Lung (tissue), 12 donors: Measurements from ENCODE around the gene RHOB. TPM values are rescaled to one million over a fixed set of nuclear protein-coding genes. Genes with fewer than 3 reads are reported as not detected.
"Not testable (repeated sequence)": the region's sequence is repeated elsewhere in the genome, so short reads cannot be mapped to it uniquely, and the experiment has no call there.

Experiments
- ATAC-seq: fragments of 200-7000 bp; cut with Tn5 transposase; one replicate; pipeline ENCODE4 v1.9.1; 2020; ENCODE audit warnings: moderate number of reproducible peaks; ENCODE audit not compliant: insufficient read depth, low FRiP score
- DNase-seq, 3 donors: peaks; one replicate each; pipeline ENCODE4 v3.0.0-alpha.2; 2013 to 2017
- H3K27ac ChIP-seq, 2 donors: one replicate each; pipeline ENCODE4 v1.5.1; 2013; ENCODE audit warnings: mild to moderate bottlenecking in 2 of 2, moderate library complexity in 2 of 2, control low read depth in 1 of 2, inconsistent platforms in 1 of 2, low read depth in 1 of 2, low read length in 1 of 2
- H3K27me3 ChIP-seq, 3 donors: one replicate each; pipeline ENCODE4 v1.5.1; 2013; ENCODE audit warnings: low read length in 2 of 3; ENCODE audit not compliant: control insufficient read depth in 3 of 3, insufficient read depth in 3 of 3
- H3K36me3 ChIP-seq, 4 donors: one replicate each; pipeline ENCODE4 v1.5.1; 2013; ENCODE audit warnings: low read length in 4 of 4, mild to moderate bottlenecking in 1 of 4, moderate library complexity in 1 of 4; ENCODE audit not compliant: control insufficient read depth in 4 of 4, insufficient read depth in 4 of 4
- H3K4me1 ChIP-seq, 5 donors: one replicate each; pipeline ENCODE4 v1.5.1; 2013; ENCODE audit warnings: low read length in 5 of 5, mild to moderate bottlenecking in 2 of 5, moderate library complexity in 1 of 5; ENCODE audit not compliant: control insufficient read depth in 5 of 5, insufficient read depth in 5 of 5
- H3K4me3 ChIP-seq: one replicate; pipeline ENCODE4 v1.5.1; 2013; ENCODE audit warnings: mild to moderate bottlenecking, control low read depth, moderate library complexity
- H3K9ac ChIP-seq, 2 donors: one replicate each; pipeline ENCODE4 v1.5.1; 2013; ENCODE audit warnings: low read length in 2 of 2, control low read depth in 1 of 2; ENCODE audit not compliant: insufficient read depth in 1 of 2
- H3K9me3 ChIP-seq, 4 donors: one replicate each; pipeline ENCODE4 v1.5.1; 2013; ENCODE audit warnings: low read length in 3 of 4, mild to moderate bottlenecking in 1 of 4, moderate library complexity in 1 of 4; ENCODE audit not compliant: control insufficient read depth in 4 of 4, insufficient read depth in 3 of 4
- WGBS, 2 donors: extraction: QIAGEN DNeasy Blood & Tissue Kit; methylation state at CpG; one replicate each; pipeline ENCODE4 v1.1.7; 2013; 5-methylcytosine and 5-hydroxymethylcytosine counted together
- polyA plus RNA-seq, 2 donors: library from polyadenylated mRNA; stranded (reverse); fragments of 200-250 nt; gene quantifications; one replicate each; pipeline ENCODE4 v1.2.1, GENCODE V29; 2013
- total RNA-seq, 2 donors: library from RNA; depleted of rRNA in 1 of 2; stranded (reverse); fragments of >200 nt in 1 of 2; gene quantifications; one replicate each; pipeline ENCODE4 v1.2.1, GENCODE V29; 2014 to 2021
- TF ChIP-seq, protein P1 (sequence below): IDR thresholded peaks from 2 replicates; pipeline ENCODE4 v1.5.1; 2012; ENCODE audit warnings: mild to moderate bottlenecking; ENCODE audit errors: control extremely low read depth, extremely low read depth
- donor health status: control.
- donor health status: control.
- donor health status: Bipolar disorder and iron deficiency.
- donor health status: healthy.
- donor health status: DM: yes; HTN: yes; CAD: no.

RHOB gene
- total and polyA plus RNA-seq, 4 donors = 93.2 to 354 (median 249) TPM

DNA sequence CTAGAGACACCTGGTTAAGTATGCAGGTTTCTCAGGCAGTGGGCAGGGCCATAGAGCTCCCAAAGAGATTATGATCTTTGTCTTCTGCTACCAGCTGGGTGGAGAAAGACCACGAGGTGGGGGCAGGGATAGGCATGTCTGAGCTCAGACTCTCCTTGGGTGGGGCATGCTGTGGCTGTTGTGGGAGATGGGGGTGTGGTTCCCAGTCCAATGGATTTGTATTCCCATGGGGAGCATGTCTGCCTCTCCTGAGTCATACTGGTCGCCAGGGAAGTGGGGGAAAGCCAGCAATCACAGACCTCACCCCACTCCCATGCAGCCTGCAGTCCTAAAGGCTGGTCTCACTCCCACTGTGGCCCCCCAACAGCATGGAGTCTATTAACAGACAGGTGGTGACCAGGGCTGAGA, 31.4 kb upstream of the RHOB start:
- H3K9ac ChIP-seq = no peak overlapping the region
- ATAC-seq = no peak
- H3K9me3 ChIP-seq = no peaks in the 10 kb centered on the region
- no peak overlapping the region for H3K27ac ChIP-seq
- DNase-seq = no peak
- H3K4me1 ChIP-seq = peaks cover 0 to 11% (median 5%) of the 10 kb centered on the region in 5 donors
- H3K4me3 ChIP-seq = no peak overlapping the region
- WGBS, 2 donors = 79 to 80% methylated on average over 2 of the region's 2 CpGs
- TF ChIP-seq, protein P1, sequence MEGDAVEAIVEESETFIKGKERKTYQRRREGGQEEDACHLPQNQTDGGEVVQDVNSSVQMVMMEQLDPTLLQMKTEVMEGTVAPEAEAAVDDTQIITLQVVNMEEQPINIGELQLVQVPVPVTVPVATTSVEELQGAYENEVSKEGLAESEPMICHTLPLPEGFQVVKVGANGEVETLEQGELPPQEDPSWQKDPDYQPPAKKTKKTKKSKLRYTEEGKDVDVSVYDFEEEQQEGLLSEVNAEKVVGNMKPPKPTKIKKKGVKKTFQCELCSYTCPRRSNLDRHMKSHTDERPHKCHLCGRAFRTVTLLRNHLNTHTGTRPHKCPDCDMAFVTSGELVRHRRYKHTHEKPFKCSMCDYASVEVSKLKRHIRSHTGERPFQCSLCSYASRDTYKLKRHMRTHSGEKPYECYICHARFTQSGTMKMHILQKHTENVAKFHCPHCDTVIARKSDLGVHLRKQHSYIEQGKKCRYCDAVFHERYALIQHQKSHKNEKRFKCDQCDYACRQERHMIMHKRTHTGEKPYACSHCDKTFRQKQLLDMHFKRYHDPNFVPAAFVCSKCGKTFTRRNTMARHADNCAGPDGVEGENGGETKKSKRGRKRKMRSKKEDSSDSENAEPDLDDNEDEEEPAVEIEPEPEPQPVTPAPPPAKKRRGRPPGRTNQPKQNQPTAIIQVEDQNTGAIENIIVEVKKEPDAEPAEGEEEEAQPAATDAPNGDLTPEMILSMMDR = no peak
- no peaks in the 10 kb centered on the region for H3K27me3 ChIP-seq
- no peaks in the 10 kb centered on the region for H3K36me3 ChIP-seq

DNA sequence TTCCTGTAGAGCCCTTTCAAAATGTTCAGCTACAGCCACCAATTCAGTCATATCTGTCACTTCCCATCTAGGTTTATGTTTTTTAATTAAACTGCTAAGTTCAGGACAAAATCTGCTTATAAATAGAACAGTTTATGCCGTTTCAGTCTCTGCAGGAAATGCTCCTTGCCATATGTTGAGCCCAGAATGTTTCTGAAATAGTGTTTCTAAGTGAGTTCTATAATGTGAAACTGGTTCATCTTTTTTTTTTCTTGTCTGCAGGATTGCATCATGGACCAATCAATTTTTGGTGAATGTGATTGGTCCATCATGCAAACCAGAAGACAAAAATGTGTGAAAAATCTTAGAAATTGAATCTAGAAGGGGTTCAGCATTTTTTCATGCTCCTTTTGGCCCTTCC, 30.2 kb upstream of the RHOB start:
- peaks cover 5 to 16% (median 9%) of the 10 kb centered on the region in 5 donors for H3K4me1 ChIP-seq
- H3K27ac ChIP-seq = no peak overlapping the region
- DNase-seq (no peak), ATAC-seq (no peak)
- H3K4me3 ChIP-seq = no peak overlapping the region
- no peak overlapping the region for H3K9ac ChIP-seq
- WGBS, 2 donors = 27 to 54% methylated on average over 1 of the region's 1 CpG
- TF ChIP-seq, protein P1 = no peak
- no peaks in the 10 kb centered on the region for H3K27me3 ChIP-seq
- no peaks in the 10 kb centered on the region for H3K9me3 ChIP-seq
- H3K36me3 ChIP-seq = no peaks in the 10 kb centered on the region

DNA sequence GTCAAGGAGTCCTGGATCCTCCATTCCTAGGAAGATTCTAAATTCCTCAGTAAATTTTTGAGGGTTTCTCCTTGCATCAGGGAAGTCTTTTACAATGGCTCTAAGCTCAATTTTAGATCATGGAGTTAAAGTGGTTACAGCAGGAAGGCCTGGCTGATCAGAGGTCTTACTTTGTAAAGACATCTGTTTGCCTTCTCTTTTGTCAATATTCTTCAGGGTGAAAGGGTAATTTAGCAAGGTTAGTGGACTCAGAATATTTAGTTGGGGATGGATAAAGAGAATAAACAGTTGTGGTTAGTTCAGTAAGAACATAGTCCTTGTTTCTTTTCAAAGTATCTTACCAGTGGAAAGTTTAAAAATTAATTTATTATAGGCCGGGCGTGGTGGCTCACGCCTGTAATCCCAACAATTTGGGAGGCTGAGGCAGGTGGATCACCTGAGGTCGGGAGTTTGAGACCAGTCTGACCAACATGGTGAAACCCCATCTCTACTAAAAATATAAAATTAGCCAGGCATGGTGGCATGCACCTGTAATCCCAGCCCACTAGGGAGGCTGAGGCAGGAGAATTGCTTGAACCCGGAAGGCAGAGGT, 29.5 kb upstream of the RHOB start:
- H3K36me3 ChIP-seq, H3K27me3 ChIP-seq, H3K9me3 ChIP-seq, DNase-seq, ATAC-seq, H3K4me3 ChIP-seq, H3K27ac ChIP-seq: not testable (repeated sequence)
- Histone ChIP-seq H3K4me1 (peaks cover 6 to 22% (median 15%) of the 10 kb centered on the region in 5 donors), H3K9ac (peak overlapping the region in 1 of 2 donors; percentile 32)
- 85 to 98% methylated on average over 5 of the region's 5 CpGs for WGBS, 2 donors

DNA sequence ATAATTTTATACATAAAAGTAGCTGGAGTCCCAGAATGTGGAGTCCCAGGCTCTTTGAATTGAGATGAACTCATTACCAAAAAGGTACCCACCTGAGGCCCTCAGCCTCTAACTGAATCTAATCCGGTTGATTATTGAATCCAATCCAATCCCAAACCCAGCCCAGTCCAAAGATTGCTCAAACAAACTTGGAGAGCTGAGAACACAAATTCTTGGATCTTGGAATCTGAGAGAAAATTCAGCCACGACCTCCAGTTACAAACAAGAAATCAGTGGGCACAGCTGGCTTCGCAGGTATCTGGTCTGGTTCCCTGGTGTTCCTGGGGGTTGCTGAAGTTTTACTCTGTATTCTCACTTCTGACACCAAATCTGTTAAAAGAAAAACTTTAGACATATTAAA, 28.4 kb upstream of the RHOB start:
- Histone ChIP-seq H3K4me3 (no peak overlapping the region), H3K36me3 (no peaks in the 10 kb centered on the region), H3K4me1 (peaks cover 6 to 34% (median 21%) of the 10 kb centered on the region in 5 donors), H3K9ac (no peak overlapping the region), H3K27ac (no peak overlapping the region), H3K9me3 (no peaks in the 10 kb centered on the region), H3K27me3 (no peaks in the 10 kb centered on the region)
- WGBS, 2 donors = 67 to 80% methylated on average over 3 of the region's 3 CpGs
- ATAC-seq = no peak
- TF ChIP-seq, protein P1 = no peak
- peak in 1 of 3 donors; percentile 43 for DNase-seq
